Pancreas (tissue), 10 donors: Measurements from ENCODE around the gene DTYMK. TPM values are rescaled to one million over a fixed set of nuclear protein-coding genes. Genes with fewer than 3 reads are reported as not detected.
A peak's percentile ranks its signal among the peaks of the same experiment; 100 is the strongest.

Source experiments
- ATAC-seq, 4 donors: fragments of 200-7000 bp; cut with Tn5 transposase; one replicate each; pipeline versions ENCODE4 v1.8.0 to v1.9.1; 2020; ENCODE audit warnings: mild to moderate bottlenecking in 4 of 4, moderate library complexity in 4 of 4
- DNase-seq, 6 donors: peaks; one replicate each; pipeline ENCODE4 v3.0.0-alpha.2; 2020
- FAIRE-seq: peaks from 2 replicates; lab custom pipeline; 2012; peaks lifted over from hg19 to GRCh38; lab: Jason Lieb, UNC
- H3K27ac ChIP-seq, 4 donors: fragments of 200-600 bp; sonication (generic); 1 replicate in 3 of 4; 2 replicates in 1 of 4; pipeline versions ENCODE4 v1.5.0 to v1.8.0; 2020
- H3K27me3 ChIP-seq, 4 donors: fragments of 200-600 bp; one replicate each; pipeline ENCODE4 v1.8.0; 2021
- H3K36me3 ChIP-seq, 3 donors: fragments of 200-600 bp; sonication (generic) in 1 of 3; one replicate each; pipeline versions ENCODE4 v1.5.0 to v1.8.0; 2020 to 2021
- H3K4me1 ChIP-seq, 3 donors: fragments of 200-600 bp; one replicate each; pipeline ENCODE4 v1.8.0; 2021
- H3K4me3 ChIP-seq, 4 donors: fragments of 200-600 bp; sonication (generic) in 2 of 4; one replicate each; pipeline versions ENCODE4 v1.5.0 to v1.8.0; 2020 to 2021
- H3K9me3 ChIP-seq, 4 donors: fragments of 200-600 bp; one replicate each; pipeline ENCODE4 v1.8.0; 2021
- CTCF ChIP-seq, 4 donors: fragments of 200-600 bp; sonication (generic) in 3 of 4; IDR thresholded peaks; one replicate each; pipeline versions ENCODE4 v1.5.0 to v1.8.0; 2021; ENCODE audit warnings: antibody characterized with exemption in 4 of 4
- WGBS, 2 donors: extraction: QIAGEN DNeasy Blood & Tissue Kit; methylation state at CpG; one replicate each; pipeline ENCODE4 v1.1.7; 2013; 5-methylcytosine and 5-hydroxymethylcytosine counted together
- intact Hi-C, 3 donors: fragments of 100-400 bp; cut with DNase I; formaldehyde crosslinking; loops; one replicate each; pipeline versions ENCODE4 v1.11.1 to v1.14.2; 2022
- polyA plus RNA-seq, 2 donors: library from polyadenylated mRNA; stranded (reverse); fragments of 200-250 nt; gene quantifications; one replicate each; pipeline ENCODE4 v1.2.3, GENCODE V29; 2013
- total RNA-seq, 6 donors: library from RNA; stranded (reverse); fragmentation: NEBNext Ultra II Directional in 4 of 6; extraction: Animal tissue kit (Norgen Biotek cat#: 25700) in 4 of 6; gene quantifications; one replicate each; pipeline versions ENCODE4 v1.2.1 to v1.2.4, GENCODE V29; 2021 to 2023
- donor health status: healthy with polysubstance abuse.
- donor health status: DM: no; HTN: no; CAD: no; lungs with moderate emphysema.
- donor health status: DM: no; HTN: no; CAD: no.
- donor health status: control.
- donor health status: control.
- donor health status: Bipolar disorder and iron deficiency.
- donor health status: DM: yes; HTN: yes; CAD: no.
- donor health status: DM: no; HTN: no; CAD: no.
- donor health status: DM: no; HTN: no; CAD: no.
- donor health status: DM: yes; HTN: yes; CAD: no.

Gene DTYMK
- total and polyA plus RNA-seq, 8 donors, result 3.7 to 11.0 (median 8.4) TPM

- H3K27me3 ChIP-seq, result no peaks in the 10 kb centered on the region
- H3K9me3 ChIP-seq, result no peaks in the 10 kb centered on the region
- H3K4me3 ChIP-seq, result peak overlapping the region; percentile 77 to 87 (median 80)
- ATAC-seq, result peak; percentile 74 to 90 (median 84)
- TF ChIP-seq CTCF (IDR thresholded peaks at IDR 0.05), result peak in 2 of 4 donors; percentile 7 to 36
- peak; percentile 82 to 96 (median 88) for DNase-seq
- H3K36me3 ChIP-seq, result peaks cover 0 to 13% (median 0%) of the 10 kb centered on the region in 3 donors
- H3K27ac ChIP-seq, result peak overlapping the region; percentile 92 to 100 (median 98)
- WGBS, 2 donors, result 1% methylated on average over 52 to 98 of the region's 98 CpGs
- H3K4me1 ChIP-seq, result peaks cover 4 to 10% (median 6%) of the 10 kb centered on the region in 3 donors
- intact Hi-C loops, result no loop called here
- FAIRE-seq, result no peak
Observed at GRCh38 chr2:241702155-241703031, 15.8 kb upstream of the DTYMK start.

GRCh38 chr2:241701399-241702154 is 15.0 kb upstream of the DTYMK start, which contains the start of gene ING5:
TSS of gene ING5 (plus strand) at chr2:241702039. CDS start at chr2:241702066, 27 bp downstream.
- intact Hi-C loops, result no loop called here
- FAIRE-seq (no peak), DNase-seq (peak; percentile 96 to 99 (median 98)), ATAC-seq (peak; percentile 81 to 90 (median 85))
- TF ChIP-seq CTCF (IDR thresholded peaks at IDR 0.05), result no peak
- H3K36me3 ChIP-seq, result peaks cover 0 to 12% (median 0%) of the 10 kb centered on the region in 3 donors
- H3K9me3 ChIP-seq, result no peaks in the 10 kb centered on the region
- peaks cover 4 to 10% (median 6%) of the 10 kb centered on the region in 3 donors for H3K4me1 ChIP-seq
- 0% methylated on average over 58 to 96 of the region's 96 CpGs for WGBS, 2 donors
- H3K27ac ChIP-seq, result peak within 1 kb of the TSS; percentile 92 to 100 (median 98)
- no peaks in the 10 kb centered on the region for H3K27me3 ChIP-seq
- H3K4me3 ChIP-seq, result peak within 1 kb of the TSS; percentile 77 to 87 (median 80)

DNA sequence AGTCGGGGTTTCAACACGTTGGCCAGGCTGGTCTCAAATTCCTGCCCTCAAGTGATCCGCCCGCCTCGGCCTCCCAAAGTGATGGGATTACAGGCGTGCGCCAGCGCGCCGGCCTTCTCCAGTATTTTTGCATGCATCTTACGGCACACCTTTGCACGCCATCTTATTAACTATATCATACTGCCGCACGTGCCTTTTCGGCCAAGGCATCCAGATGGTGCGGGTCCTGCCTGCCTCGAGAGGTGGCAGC is 14.5 kb upstream of the DTYMK start:
- Histone ChIP-seq H3K4me3 (peak overlapping the region; percentile 77 to 87 (median 80)), H3K27me3 (no peaks in the 10 kb centered on the region), H3K4me1 (peaks cover 4 to 10% (median 6%) of the 10 kb centered on the region in 3 donors), H3K36me3 (peaks cover 0 to 7% (median 0%) of the 10 kb centered on the region in 3 donors), H3K9me3 (no peaks in the 10 kb centered on the region), H3K27ac (peak overlapping the region; percentile 92 to 100 (median 98))
- ATAC-seq, result no peak
- TF ChIP-seq CTCF (IDR thresholded peaks at IDR 0.05), result peak in 3 of 4 donors; percentile 9 to 30 (median 22)
- 0 to 1% methylated on average over 17 of the region's 17 CpGs for WGBS, 2 donors
- DNase-seq, result no peak
- intact Hi-C loops, result no loop called here
- FAIRE-seq, result no peak

GRCh38 chr2:241695651-241696050 is 9.0 kb upstream of the DTYMK start:
- H3K27ac ChIP-seq, result no peak overlapping the region
- intact Hi-C loops, result no loop called here
- DNase-seq (no peak), ATAC-seq (no peak), FAIRE-seq (no peak)
- H3K4me1 ChIP-seq, result peaks cover 0 to 2% (median 0%) of the 10 kb centered on the region in 3 donors
- 94 to 96% methylated on average over 4 of the region's 4 CpGs for WGBS, 2 donors
- H3K36me3 ChIP-seq, result peaks cover 0 to 7% (median 0%) of the 10 kb centered on the region in 3 donors
- H3K4me3 ChIP-seq, result no peak overlapping the region
- TF ChIP-seq CTCF (IDR thresholded peaks at IDR 0.05), result no peak
- H3K9me3 ChIP-seq, result no peaks in the 10 kb centered on the region
- no peaks in the 10 kb centered on the region for H3K27me3 ChIP-seq
